Measurements from ENCODE around the gene ZNF292.
A peak's percentile ranks its signal among the peaks of the same experiment; 100 is the strongest.
"Not testable (repeated sequence)": the region's sequence is repeated elsewhere in the genome, so short reads cannot be mapped to it uniquely, and the experiment has no call there.

ZNF292 gene

DNA sequence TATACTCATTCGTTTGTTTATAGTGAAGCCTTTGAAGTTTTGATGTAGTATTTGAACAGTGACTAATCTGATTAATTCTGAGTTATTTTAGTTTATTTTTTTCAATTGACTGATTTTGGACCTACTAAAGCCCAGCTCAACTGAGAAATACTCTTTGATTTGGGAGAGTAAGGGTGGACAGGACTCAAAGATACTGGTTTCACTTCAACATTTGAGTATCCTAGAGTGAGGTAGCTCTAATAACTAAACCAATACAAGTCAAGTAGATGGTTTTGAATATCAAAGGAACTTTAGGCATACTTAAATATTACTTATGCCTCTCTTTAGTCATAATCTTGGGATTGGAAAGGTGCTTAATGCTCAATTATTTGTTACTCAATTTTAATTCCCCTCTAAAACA, 65.6 kb downstream of the ZNF292 start:
- DNase-seq, result no peak

DNA sequence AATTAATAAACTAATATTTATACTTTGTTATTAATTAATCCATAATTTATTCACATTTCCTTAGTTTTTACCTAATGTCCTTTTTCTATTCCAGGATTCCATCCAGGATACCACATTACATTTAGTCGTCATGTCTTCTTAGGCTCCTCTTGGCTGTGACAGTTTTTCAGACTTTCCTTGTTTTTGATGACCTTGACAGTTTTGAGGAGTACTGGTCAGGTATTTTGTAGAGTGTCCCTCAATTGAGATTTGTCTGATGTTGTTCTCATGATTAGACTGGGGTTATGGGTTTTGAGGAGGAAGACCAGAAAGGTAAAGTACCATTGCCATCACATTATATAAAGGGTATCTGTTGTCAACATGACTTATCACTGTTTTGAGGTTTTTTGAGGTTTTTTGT, 67.3 kb downstream of the ZNF292 start:
- DNase-seq, result no peak

DNA sequence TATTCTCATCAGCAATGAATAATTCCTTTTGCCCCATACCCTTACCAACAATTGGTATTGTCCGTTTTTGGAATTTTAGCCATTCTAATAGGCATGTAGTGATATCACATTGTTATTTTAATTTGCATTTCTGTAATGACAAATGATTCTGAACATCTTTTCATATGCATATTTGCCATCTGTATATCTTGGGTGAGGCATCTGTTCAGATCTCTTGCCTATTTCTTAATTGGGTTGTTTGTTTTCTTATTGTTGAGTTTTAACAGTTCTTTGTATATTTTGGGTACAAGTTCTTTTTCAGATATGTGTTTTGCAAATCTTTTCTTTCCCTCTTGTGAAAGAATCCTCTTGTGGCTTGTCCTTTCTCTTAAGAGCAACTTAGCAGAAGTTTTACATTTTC, 69.6 kb downstream of the ZNF292 start:
- DNase-seq, result no peak

DNA sequence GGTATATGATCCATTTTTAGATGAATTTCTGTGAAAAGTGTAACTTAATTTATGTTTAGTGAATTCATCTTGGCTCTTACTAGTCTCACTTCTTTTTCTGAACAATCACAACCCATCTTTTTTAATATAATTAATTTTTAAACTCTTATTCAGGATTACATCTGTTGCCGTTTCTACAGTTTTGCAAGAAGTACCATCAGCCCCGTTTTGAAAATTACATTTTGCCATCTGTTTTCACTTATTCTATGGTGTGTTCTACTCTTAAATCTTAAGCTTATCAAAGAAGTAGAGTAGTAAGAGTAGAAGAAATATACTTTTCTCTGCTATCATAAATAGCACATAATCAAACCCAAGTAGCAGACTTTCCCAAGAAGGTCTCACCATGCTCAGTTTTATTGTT, 70.1 kb downstream of the ZNF292 start:
- DNase-seq, result no peak

DNA sequence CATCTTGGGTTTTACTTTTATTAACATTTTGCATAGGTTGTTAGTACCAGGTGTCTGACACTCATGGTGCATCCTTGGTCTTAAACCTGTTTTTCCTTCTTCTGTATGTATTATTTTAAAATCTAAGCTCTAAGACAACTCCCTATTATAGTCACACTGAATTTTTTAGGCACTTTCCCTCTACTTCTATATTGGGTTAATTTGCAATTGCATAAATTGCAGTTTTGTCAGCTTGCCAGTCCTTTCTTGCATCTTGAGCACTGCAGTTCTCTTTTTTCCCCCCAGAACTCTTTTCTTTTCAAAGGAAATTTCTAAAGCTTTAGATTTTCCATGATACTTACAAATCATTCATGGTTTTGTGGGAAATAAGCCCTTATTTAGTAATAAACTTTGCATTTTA, 70.6 kb downstream of the ZNF292 start:
- peak in 1 of 2 experiments; percentile 2 for DNase-seq

DNA sequence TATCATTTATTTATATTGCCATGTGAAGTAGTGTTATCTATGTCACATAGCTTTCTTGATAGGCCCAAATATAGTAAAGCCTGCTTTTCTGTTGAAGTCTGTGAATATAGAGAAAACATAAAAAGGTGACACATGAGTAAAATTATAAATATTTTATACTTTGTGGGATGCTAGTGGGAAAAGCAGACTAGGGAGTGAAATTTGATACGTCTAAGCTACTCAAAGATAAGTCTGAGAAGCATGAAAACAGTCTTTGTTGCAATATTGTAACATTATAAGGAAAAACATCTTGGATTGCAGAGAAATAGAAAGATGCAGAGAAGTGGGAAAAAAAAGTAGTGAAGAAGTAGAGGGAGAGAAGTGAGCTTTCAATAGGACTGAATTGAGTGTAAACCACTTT, 75.4 kb downstream of the ZNF292 start:
- DNase-seq, result no peak

DNA sequence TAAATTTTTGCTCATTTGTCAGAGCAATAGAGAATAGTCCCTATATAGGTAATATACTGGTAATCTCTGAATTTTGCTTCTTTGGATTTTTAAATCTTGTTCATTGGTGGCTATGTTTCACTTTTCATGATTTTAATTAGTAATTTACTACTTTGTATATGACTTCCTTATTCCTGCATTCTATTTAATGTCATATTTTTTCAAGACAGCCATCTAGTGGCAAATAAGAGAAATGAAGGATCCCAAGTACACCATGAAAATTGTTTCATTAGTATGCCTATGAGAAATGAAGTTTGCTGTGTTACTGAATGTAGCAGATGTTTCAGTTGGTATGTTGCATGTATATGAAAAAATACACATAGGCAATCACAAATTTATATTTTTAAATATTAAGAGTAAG, 82.4 kb downstream of the ZNF292 start:
- DNase-seq, result peak; percentile 70 to 88

DNA sequence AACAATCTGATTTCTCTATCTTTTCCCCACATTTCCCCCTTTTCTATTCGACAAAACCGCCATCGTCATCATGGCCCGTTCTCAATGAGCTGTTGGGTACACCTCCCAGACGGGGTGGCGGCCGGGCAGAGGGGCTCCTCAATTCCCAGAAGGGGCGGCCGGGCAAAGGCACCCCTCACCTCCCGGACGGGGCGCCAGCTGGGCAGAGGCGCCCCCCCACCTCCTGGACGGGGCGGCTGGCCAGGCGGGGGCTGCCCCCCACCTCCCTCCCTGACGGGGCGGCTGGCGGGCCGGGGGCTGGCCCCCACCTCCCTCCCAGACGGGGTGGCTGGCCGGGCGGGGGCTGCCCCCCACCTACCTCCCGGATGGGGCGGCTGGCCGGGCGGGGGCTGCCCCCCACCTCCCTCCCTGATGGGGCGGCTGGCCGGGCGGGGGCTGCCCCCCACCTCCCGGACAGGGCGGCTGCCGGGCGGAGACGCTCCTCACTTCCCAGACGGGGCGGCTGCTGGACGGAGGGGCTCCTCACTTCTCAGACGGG, 83.8 kb downstream of the ZNF292 start:
- DNase-seq, result not testable (repeated sequence)

DNA sequence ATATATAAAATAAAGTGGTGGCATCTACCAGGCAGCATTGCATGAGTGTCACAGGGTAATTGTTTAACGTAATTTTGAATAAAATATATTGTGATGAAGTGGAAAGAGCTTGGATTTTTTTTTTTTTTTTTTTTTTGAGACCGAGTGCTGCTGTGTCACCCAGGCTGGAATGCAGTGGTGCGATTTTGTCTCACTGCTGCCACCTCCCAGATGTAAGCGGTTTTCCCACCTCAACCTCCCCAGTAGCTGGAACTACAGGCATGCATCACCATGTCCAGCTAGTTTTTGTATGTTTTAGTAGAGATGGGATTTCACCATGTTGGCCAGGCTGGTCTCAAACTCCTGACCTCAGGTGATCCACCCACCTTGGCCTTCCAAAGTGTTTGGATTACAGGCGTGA, 85.9 kb downstream of the ZNF292 start:
- DNase-seq, result no peak

DNA sequence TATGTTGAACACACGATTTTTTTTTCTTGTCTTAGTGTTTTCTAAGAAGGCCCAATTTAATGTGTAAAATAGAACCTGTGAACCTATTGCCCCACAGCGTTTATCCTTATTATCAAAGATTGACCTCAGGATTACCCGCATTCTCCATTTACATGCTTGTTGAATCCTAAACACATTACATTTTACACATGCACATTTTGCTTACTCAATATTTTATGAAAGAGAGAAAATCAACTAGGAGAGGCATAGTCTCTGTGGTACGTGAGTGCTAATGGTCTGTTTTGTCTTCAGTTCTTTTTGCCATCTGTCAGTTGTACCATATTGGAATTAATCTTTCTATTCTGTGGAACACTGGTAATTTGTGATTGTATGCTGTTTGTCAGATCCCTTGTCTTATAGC, 86.9 kb downstream of the ZNF292 start:
- DNase-seq, result no peak

DNA sequence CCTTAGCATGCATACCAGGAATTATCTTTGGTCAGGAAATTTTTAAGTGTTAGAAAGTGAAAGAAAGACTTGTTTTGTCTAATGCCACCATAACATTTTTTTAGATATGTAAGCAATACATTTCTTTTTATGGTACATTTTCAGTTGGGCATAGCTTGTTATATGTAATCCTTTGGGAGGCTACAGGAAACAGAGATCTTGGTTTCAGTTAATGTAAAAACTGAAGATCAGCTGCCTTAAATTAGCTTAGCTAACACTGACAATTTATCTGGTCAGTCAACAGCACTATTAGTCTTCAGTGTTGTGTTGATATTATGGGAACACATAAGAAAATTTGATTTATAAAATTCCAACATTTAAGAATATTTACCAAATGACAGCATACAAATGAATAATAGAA, 88.4 kb downstream of the ZNF292 start:
- DNase-seq, result no peak

DNA sequence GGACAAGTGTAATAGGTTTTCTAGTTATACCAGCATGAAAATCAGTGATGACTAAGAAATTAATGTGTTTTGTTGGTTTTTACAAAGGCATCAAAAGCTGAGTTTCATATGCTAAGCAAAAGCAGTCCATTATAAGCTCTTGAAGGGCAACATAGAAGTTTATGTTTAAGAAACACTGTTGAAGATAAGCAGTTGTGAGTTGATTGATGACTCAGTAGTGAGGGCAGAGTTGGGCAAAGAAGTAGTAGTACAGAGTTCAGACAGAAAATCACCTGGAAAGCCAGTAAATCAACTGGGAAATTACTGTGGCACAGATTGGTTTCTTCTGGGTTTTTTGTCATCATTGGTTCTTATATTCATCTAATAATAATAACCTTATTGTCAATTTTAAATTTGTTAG, 89.0 kb downstream of the ZNF292 start:
- no peak for DNase-seq

DNA sequence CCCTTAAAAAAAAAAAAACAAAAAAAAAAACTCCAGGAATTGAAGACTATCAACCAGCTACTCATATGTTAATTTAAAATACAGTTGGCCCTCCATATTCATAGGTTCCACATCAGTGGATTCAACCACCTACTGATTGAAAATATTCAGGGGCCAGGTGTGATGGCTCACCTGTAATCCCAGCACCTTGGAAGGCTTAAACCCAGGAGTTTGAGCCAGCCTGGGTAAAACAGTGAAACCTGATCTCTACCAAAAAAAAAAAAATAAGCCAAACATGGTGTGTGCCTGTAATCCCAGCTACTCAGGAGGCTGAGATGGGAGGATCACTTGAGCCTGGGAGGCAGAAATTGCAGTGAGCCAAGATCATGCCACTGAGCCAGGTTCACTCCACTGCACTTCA, 94.7 kb downstream of the ZNF292 start:
- no peak for DNase-seq

DNA sequence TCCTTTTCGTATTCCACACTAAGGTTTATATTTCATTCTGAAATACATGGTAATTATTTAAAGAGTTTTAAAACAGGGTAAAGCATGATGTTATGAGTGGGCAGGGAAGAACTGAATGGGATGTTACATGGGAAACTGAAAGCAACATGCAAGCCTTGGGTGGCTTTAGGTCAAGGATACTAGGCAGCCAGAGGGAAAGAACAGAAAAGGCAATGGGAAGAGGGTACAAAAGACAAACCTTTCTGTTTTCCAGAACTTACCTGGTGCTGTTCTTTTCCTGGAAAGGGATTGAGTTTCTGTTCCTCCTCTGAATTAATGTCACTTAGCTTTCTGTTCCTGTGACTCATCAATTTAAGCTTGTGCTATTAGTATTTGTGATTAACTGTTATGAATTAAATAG, 95.9 kb downstream of the ZNF292 start:
- DNase-seq, result no peak

DNA sequence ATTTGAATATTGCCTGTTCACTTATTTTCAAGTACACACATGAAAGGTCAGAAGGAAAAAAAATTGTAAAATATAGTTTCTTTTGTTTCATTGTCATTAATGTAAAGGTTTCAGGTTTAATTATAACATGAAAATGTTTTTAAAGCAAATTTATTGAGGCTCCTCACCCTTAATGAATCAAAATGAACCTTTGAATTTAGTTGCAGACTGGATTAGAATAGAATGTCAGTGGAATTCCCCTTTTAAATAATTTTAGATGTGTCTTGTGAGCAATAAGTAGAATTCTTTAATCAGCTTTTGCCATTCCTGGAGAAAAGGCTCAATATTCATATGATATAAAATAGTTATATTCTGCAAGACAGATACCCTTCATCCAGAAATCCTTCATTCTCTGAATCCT, 96.4 kb downstream of the ZNF292 start:
- DNase-seq, result no peak

DNA sequence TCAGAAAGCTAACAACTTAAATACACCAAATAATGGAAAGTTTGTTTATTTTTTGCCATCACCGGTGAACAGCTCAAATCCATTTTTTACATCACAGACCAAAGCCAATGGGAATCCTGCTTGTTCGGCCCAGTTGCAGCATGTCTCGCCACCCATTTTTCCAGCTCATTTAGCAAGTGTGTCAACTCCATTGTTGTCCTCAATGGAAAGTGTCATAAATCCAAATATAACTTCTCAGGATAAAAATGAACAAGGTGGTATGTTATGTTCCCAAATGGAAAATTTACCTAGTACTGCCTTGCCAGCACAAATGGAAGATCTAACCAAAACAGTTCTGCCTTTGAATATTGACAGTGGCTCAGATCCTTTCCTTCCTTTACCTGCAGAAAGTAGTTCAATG, 101.7 kb downstream of the ZNF292 start:
- DNase-seq, result no peak

DNA sequence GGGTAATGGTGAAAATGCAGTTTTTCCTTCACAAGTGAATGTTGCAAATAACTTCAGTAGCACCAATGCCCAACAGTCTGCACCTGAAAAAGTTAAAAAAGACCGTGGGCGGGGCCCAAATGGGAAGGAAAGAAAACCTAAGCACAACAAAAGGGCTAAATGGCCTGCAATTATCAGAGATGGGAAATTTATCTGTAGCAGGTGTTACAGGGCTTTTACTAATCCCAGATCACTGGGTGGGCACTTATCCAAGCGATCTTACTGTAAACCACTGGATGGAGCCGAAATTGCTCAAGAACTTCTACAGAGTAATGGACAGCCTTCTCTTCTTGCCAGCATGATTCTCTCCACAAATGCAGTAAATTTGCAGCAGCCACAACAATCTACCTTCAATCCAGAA, 102.2 kb downstream of the ZNF292 start:
- DNase-seq, result no peak

DNA sequence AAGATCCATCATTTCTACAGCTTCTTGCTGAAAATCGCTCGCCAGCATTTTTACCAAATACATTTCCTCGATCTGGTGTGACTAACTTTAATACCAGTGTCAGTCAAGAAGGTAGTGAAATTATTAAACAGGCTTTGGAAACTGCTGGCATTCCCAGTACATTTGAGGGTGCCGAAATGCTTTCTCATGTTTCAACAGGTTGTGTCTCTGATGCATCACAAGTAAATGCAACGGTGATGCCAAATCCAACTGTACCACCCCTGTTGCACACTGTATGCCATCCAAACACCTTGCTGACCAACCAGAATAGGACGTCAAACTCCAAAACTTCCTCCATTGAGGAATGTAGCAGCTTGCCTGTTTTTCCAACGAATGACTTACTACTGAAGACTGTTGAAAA, 102.6 kb downstream of the ZNF292 start:
- DNase-seq, result no peak

DNA sequence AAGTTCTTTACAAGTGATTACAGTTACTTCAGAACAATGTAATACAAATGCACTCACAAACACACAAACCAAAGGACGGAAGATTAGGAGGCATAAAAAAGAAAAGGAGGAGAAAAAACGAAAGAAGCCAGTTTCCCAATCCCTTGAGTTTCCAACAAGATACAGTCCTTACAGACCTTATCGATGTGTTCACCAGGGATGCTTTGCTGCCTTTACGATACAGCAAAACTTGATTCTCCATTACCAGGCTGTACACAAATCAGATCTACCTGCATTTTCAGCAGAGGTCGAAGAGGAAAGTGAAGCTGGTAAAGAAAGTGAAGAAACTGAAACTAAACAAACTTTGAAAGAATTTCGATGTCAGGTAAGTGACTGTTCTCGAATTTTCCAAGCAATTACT, 104.4 kb downstream of the ZNF292 start:
- DNase-seq, result no peak

DNA sequence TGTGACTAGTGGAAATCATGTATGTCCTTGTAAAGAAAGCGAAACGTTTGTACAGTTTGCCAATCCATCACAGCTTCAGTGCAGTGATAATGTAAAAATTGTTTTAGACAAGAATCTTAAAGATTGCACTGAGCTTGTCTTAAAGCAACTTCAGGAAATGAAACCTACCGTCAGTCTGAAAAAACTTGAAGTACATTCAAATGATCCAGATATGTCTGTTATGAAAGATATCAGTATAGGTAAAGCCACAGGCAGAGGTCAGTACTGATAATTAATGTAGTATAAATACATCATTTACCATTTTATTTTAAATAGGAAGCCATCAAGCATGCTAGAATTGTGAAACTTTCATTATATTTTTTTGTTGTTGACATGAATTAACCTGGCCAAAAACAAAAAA, 106.2 kb downstream of the ZNF292 start:
- no peak for DNase-seq

DNA sequence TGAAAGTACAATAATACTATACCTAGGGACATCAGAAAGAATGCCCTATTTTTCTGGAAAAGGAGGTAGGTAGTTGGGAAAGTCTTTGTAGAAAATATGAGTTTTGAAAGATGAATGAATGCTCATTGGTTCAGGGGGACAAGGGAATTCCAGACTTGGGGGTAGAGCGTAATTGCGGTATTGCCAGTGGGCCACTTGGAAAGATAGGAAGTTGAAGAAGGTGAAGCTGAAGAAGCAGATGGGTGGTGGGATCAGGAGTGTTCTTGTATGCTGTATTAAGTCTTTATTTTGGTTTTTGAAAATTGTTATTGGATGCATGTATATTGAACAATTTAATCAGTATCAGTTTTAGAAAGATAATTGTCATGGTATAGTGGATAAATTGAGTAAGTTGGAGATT, 109.1 kb downstream of the ZNF292 start:
- no peak for DNase-seq

DNA sequence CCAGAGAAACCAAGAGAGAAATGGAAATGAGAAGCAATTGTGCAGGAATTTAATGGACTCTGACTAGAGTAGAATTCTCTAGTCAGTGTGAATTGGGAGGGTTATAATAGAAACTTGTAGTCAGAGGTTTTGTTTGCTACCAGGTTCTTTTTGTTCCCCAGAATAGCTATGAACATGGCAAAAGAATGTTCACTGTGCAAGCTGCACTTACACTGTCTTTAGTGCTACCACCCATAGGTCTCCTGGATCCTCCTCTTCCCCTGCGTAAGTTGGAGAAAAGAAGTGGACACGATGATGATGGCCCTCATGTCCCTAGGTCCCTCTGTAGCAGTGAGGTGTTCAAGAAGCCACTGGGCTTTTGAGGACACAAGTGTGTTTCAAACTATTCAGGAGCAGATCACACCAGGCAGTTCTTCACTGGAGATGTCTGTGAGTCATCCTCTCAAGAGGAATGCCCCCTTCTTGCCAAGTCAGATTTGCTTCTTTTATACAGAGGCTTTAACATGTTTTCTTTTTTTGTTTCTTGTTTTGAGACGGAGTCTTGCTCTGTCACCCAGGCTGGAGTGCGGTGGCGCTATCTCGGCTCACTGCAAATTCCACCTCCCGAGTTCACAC, 119.4 kb downstream of the ZNF292 start:
- DNase-seq, result no peak

DNA sequence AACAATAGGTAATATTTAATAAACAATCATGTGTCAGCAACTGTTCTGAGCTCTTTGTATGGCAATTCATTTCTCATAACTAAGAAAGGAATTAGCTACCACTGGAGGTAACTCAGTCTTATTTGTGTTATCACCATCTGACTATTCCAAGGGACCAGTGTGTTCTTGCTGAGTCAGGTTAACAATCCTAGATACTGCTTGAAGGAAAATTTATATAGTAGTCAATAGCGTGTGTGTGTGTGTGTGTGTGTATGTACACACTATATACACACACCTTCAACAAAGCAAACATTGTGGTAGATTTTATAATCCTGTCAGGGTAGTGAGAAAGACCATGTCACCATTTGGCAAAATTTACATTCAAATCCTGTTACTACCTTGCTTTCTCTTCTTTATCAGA, 121.3 kb downstream of the ZNF292 start:
- no peak for DNase-seq

DNA sequence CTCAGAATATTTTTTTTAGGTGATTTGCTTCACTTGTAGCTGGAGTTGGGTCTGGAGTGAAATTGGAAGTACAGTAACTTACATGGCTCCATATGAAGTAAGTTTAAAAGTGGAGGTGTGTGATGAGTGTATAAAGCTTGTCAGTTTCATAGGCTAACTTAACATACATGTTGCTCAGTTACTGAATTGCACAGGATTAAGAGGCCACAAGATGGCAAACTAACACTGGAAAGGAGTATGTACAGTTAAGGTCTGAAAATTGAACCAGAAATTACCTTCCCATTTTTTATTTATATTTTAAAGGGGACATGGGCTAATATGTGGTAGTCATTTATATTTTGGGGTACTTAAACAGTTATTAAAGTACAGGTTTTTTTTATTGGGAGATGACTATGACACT, 121.8 kb downstream of the ZNF292 start:
- peak; percentile 64 to 78 for DNase-seq

DNA sequence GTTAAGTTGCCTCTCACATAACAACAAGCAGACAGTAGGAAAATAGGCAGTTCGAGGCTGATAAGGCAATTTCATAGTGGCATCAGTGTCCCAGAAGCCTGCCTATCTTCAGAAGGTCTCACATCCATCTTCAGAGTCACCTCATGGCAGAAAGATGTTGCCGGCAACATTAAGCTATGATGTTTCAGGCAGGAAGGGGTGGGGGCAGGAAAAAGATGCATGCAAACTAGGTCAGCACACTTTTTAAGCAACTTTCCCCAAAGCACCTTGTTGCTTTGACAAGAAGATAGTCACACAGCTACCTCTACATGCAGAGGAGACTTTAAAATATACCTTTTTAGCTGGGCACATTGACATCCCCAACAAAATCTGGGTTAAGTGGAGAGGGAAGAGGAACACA, 123.8 kb downstream of the ZNF292 start:
- no peak for DNase-seq

DNA sequence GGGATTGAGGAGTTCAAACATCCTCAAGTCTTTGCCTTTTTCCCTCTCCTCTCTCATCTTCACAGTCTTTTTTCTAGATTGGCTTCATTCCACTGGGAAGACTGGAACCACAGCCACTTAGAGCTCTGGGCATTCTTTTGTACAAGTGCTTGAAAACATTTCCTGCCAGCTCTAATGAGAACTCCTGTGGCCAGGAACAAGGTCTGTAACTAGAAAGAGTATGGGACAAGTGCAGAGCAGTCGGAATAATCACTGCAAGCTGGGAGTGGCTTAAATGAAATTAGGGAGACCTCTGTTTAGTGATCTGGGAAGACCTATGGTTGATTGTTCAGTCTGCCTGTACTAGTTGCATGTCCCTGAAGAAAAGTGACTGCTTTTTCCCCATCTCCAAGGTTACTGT, 126.1 kb downstream of the ZNF292 start:
- no peak for DNase-seq
